ENCODE data around the gene TIAM1.

The TIAM1 gene

GRCh38 chr21:31352836-31353235 lies 8.8 kb upstream of the TIAM1 start:
- DNase-seq, result no peak

DNA sequence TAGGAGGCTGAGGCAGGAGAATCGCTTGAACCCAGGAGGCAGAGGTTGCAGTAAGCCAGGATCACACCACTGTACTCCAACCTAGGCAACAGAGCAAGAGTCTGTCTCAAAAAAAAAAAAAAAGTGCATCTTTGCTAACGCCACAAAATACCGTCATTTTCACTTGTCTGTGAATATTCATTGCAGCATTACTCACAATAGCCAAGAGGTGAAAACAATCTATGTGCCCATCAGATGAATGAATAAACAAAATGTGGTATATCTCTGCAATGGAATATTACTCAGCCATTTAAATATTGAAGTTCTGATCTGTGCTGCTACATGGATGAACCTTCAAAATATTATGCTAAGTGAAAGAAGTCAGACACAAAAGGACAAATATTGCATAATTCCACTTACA lies 7.9 kb upstream of the TIAM1 start:
- DNase-seq, result no peak

GRCh38 chr21:31351438-31351837 lies 7.4 kb upstream of the TIAM1 start:
- no peak for DNase-seq

DNA sequence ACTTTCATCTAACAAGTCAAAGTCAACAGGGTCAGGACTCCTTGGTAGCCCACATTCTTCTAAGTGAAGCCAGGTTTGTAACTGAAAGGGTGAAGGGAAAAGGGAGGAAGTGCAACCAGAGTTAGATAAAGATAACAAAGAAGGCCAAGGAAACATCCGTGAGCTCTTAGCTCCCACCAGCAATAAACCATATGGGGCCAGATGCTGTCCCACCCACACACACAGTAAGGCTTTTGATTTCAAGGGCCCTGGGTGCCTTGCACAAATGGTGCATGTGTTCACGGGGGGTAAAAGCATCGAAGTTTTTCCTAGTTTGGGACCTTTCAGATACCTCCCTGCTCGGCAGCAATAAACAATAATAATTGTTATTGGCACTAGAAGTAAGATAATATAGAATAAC lies 5.1 kb upstream of the TIAM1 start:
- no peak for DNase-seq

DNA sequence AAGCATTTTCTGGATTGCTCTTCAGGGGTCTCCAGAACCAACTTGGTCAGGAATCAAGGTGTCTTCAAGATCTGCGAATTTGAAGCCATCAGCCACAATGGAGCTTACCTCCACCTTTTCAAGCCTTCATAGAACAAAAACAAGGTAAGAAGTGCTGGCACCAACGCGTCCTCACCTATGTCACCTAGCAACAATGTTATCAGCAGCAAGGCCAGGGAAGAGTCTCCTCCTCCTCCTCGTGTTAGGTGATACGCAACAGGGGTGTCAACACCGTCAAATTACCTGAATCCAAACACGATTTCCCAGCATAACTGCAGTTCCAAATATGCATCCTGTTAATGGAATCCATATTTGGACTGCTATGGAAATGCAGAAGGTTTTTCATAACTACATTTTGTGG lies 4.1 kb upstream of the TIAM1 start:
- DNase-seq, result no peak

DNA sequence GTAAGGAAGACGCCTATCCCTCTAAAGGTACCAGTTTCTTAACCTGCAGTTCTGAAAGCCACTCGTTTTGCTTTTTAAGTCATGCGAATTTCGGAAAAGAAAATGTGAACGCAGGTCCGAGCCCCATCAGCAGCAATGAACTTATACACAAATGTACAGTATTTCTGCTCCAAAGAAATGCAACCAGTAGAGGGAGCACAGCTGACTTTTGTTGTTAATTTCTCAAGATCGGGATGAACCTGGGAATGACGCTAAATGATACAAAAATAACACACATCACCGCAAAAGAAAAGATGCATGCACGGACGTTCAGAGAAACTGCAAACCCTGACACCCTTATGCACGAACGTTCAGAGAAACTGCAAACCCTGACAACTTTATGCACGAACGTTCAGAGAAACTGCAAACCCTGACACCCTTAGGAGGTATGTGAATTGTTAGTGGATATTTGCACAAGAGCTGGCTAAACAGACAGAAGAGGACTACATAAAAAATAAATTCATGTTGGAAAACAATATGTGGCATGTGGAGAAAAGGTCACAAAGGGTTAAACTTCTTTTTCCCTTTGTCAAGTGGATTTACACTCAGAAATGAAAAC lies 3.5 kb upstream of the TIAM1 start:
- DNase-seq, result no peak

DNA sequence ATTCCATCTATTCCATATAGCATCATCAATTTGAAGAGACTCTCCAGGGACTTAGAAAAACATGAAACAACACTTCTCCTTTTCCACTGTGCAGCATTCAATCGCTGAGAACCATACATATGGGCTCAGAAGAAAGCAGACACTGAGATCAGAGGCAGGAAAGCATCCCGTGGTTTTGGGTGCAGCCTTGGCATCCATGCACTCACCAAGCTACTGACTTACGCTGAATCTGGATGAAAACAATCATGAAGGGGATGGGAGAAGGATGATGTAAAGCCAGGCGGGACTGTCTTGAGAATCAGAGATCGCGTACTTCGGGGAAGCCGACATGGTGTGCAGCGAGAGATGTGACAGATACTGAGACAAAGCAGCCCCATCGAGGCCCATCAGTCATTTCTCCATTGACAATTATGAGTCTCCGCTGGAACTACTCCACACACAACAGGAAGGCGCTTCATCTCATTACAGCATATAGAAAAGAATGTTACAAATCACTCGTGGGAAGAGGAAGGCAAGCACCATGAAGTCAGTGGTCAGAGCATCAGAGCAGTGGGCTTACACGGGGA lies 2.3 kb upstream of the TIAM1 start:
- DNase-seq, result no peak

- no peak for DNase-seq
Measured at GRCh38 chr21:31345136-31345535, 1.1 kb upstream of the TIAM1 start.

DNA sequence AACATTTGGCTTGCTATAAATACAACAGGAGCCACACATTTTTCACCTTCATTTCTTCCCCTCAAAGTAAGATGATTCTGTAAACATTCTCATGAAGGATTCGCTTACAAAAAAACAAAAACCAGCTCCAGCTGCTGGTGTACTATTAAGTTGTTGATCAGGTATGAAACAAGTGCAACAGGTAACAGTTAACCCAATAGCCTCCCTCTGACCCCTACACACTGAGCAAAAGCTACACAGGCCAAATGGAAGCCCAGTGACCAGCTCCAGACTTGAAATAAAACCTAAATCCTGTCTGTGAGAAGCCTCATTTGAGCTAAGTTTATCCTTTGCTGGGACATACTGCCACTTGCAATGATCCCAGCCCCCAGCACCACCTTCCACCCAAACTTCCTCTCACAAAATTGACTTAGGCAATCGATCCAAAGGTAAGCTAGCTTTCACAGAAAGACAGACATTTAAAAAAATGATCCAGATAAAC lies 991 bp downstream of the TIAM1 start:
- DNase-seq, result no peak

GRCh38 chr21:31342348-31342747 lies 1.7 kb downstream of the TIAM1 start:
- no peak for DNase-seq

GRCh38 chr21:31340942-31341487 lies 3.0 kb downstream of the TIAM1 start:
- DNase-seq, result no peak

DNA sequence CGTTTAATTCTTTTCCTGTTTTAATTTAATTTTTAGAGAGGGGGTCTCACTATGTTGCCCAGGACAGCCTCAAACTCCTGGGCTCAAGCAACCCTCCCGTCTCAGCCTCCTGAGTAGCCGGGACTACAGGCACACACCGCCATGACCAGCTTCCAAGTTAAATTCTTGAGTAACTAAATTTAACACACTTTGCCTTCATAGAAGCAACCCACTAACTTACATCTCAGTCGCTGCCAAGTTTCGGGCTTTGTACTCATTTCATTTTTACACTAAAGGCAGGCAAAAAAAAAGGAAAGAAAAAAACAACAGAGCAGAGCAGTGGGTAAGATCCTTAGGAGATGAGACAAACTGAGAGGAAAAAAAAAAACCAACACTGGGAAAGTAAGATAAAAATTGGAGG lies 3.5 kb downstream of the TIAM1 start:
- no peak for DNase-seq

GRCh38 chr21:31339721-31340120 lies 4.3 kb downstream of the TIAM1 start:
- no peak for DNase-seq

DNA sequence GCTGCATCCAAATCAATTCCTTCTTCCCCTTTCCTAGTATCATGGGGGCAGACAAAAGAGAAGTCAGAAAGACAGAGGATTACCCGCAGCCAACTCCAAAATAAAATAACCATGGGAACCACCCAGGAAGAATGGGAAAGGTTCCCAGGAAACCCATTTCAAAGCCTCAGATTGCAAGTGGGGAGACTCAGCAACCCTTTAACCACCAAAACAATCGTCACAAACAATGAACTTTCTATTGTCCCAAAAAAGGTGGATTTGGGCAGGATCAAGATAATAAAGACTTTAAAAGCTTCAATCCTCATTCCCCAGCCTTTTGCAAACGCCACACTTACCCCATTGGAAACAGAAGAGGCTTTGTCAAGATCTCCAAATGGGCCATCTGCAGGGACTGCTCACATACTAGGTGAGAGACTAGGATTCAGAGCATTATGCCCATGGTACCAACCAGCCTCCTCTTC lies 5.1 kb downstream of the TIAM1 start:
- DNase-seq, result no peak

- no peak for DNase-seq
Measured at GRCh38 chr21:31337996-31338907, 5.8 kb downstream of the TIAM1 start.

- no peak for DNase-seq
Measured at GRCh38 chr21:31337086-31337485, 7.0 kb downstream of the TIAM1 start.

DNA sequence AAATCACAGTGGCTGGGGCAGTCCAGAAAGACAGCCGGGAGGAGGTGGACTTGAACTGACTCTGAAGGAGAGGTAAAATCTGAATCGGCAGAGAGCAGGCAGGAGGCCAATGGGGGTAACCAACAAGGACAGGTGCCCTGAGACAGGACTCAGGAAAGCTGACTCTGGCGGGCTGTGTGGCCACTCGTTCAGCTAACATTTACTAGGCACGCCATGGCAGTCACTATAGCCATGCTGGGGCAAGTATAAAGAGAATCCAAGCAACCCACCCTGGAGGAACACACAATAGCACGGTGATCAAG lies 7.4 kb downstream of the TIAM1 start:
- no peak for DNase-seq

GRCh38 chr21:31335957-31336738 lies 7.9 kb downstream of the TIAM1 start:
- peak in 1 of 2 donors; percentile 57 for DNase-seq

DNA sequence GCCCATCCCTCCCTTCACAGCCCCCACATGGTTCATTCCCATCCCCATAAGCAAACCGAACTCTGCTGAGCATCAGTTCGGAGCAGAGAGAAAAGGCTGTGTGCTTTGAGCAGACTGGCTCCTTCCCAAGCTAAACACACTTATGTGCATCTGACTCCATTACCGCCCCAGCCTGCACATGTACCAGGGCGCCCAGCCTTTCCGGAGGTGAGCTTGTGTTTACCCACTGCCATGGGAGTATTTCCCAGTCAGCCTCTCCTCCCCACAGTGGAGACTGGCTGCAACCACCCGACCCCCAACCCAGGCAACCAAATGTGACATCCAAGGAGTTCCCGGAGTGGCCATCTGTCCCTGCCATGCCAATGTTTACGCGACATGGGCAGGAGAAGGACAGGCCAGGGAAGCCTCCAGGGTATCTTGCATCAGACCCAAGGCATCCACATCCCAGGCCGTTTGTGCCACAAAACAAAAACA lies 9.4 kb downstream of the TIAM1 start:
- no peak for DNase-seq

GRCh38 chr21:31332525-31332924 lies 11.5 kb downstream of the TIAM1 start:
- DNase-seq, result no peak

DNA sequence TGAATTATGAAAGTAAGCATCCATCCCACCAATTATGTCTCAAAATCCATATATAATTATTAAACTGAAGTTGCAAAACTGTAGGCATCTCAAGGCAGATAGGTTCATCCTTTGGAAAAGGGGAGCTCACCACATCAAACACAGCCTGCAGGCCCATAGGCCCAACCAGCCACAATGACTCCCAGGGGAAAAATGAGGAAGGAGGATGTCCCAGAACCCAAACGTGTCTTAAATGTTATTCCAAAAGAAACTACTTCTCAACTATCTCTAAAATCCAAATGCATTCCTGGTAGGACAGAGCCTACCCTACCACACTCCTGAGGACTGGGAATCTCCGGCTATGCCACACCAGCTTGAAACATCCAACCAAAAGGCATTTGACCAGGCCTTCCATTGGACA lies 12.8 kb downstream of the TIAM1 start:
- no peak for DNase-seq

GRCh38 chr21:31330144-31330483 lies 13.9 kb downstream of the TIAM1 start:
- DNase-seq, result no peak

Measured in stimulated activated CD4-positive, alpha-beta T cell treated with anti-CD3 and anti-CD28 coated beads, Interleukin-2, amount 100 ng/mL, for 24 hours (primary cell).